ENCODE measurements around the gene PPP1R7.

The PPP1R7 gene

DNA sequence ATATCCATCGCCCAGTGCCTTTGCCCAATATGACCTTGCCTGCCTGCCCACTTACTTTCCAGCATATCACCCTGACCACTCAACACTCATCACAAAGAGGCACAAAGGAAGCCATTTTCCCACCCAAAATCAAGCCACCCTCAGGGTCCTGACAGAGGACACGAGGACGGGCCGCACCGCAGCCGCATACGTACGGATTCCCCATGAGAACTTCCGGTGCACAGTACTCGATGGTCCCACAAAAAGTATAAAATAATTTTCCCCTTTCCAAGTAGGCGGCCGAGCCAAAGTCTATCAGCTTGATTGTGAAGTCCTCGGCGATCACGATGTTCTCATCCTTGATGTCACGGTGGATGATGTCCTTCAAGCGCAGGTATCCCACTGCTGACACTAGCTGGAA, 38.2 kb upstream of the PPP1R7 start:
- TF ChIP-seq NFIC (IDR thresholded peaks at IDR 0.05) (no peak), EP300 (IDR thresholded peaks at IDR 0.05; ENCODE audit: borderline replicate concordance) (no peak)
- TF ChIP-seq, protein P1, sequence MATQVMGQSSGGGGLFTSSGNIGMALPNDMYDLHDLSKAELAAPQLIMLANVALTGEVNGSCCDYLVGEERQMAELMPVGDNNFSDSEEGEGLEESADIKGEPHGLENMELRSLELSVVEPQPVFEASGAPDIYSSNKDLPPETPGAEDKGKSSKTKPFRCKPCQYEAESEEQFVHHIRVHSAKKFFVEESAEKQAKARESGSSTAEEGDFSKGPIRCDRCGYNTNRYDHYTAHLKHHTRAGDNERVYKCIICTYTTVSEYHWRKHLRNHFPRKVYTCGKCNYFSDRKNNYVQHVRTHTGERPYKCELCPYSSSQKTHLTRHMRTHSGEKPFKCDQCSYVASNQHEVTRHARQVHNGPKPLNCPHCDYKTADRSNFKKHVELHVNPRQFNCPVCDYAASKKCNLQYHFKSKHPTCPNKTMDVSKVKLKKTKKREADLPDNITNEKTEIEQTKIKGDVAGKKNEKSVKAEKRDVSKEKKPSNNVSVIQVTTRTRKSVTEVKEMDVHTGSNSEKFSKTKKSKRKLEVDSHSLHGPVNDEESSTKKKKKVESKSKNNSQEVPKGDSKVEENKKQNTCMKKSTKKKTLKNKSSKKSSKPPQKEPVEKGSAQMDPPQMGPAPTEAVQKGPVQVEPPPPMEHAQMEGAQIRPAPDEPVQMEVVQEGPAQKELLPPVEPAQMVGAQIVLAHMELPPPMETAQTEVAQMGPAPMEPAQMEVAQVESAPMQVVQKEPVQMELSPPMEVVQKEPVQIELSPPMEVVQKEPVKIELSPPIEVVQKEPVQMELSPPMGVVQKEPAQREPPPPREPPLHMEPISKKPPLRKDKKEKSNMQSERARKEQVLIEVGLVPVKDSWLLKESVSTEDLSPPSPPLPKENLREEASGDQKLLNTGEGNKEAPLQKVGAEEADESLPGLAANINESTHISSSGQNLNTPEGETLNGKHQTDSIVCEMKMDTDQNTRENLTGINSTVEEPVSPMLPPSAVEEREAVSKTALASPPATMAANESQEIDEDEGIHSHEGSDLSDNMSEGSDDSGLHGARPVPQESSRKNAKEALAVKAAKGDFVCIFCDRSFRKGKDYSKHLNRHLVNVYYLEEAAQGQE (IDR thresholded peaks at IDR 0.05; ENCODE audit: low read depth), result no peak

DNA sequence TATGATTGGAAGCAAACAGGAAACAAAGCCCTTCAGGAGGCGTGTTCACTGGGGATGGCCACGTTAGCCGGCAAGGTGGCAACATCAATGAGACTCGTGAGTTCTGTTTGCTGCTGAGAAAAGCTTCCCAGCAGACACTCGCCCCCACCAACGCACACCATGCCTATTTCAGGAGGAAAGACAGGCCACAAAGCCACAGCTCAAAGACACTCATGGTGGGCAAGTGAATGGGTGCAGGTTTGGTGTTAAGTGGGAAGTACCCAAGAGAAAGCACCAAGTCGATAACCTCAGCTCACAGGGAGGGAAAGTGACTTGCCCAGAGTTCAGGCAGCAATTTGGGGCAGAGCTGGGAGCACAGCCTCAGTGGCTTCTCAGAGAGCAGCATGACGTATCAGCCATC, 37.7 kb upstream of the PPP1R7 start:
- TF ChIP-seq, protein P2, sequence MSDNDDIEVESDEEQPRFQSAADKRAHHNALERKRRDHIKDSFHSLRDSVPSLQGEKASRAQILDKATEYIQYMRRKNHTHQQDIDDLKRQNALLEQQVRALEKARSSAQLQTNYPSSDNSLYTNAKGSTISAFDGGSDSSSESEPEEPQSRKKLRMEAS (IDR thresholded peaks at IDR 0.05), result no peak
- TF ChIP-seq TEAD4 (IDR thresholded peaks at IDR 0.05) (no peak), YY1 (IDR thresholded peaks at IDR 0.05; ENCODE audit: low read depth) (no peak), FOXM1 (IDR thresholded peaks at IDR 0.05; ENCODE audit: borderline replicate concordance, low read depth) (no peak), NFIC (IDR thresholded peaks at IDR 0.05) (no peak), EGR1 (IDR thresholded peaks at IDR 0.05) (no peak), TAF1 (IDR thresholded peaks at IDR 0.05; ENCODE audit: low read depth) (no peak), CREB1 (IDR thresholded peaks at IDR 0.05; ENCODE audit: low read depth) (no peak), CEBPB (IDR thresholded peaks at IDR 0.05) (no peak), EP300 (IDR thresholded peaks at IDR 0.05; ENCODE audit: borderline replicate concordance) (no peak), ZBTB7A (IDR thresholded peaks at IDR 0.05; ENCODE audit: low read depth) (no peak), RAD21 (IDR thresholded peaks at IDR 0.05; ENCODE audit: low read depth) (no peak), TCF12 (IDR thresholded peaks at IDR 0.05; ENCODE audit: low read depth) (no peak)
- TF ChIP-seq, protein P3, sequence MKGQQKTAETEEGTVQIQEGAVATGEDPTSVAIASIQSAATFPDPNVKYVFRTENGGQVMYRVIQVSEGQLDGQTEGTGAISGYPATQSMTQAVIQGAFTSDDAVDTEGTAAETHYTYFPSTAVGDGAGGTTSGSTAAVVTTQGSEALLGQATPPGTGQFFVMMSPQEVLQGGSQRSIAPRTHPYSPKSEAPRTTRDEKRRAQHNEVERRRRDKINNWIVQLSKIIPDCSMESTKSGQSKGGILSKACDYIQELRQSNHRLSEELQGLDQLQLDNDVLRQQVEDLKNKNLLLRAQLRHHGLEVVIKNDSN (IDR thresholded peaks at IDR 0.05), result no peak
- TF ChIP-seq, protein P1 (IDR thresholded peaks at IDR 0.05; ENCODE audit: low read depth), result no peak

DNA sequence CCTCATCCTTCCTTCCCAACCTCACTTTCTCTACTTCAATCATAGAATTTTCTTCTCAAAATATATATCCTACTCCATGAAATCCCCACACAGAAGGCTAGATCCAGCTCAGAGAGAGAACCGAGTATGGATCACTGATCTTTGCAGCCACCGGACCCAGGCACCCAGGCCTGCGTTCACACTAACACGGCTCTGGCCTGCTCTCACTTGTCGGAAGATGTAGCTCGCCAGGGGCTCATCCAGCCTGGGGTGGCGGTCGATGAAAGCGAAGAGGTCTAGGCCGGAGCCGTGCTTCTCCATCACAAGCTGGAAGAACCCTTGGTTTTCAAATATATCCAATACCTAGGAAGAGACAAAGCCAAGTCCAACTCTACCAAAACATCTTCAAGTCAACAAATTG, 35.4 kb upstream of the PPP1R7 start:
- TF ChIP-seq, protein P2 (IDR thresholded peaks at IDR 0.05), result no peak
- no peak for TF ChIP-seq NFIC (IDR thresholded peaks at IDR 0.05)
- no peak for TF ChIP-seq TCF12 (IDR thresholded peaks at IDR 0.05; ENCODE audit: low read depth)
- no peak for TF ChIP-seq FOXM1 (IDR thresholded peaks at IDR 0.05; ENCODE audit: borderline replicate concordance, low read depth)
- no peak for TF ChIP-seq EGR1 (IDR thresholded peaks at IDR 0.05)
- no peak for TF ChIP-seq TAF1 (IDR thresholded peaks at IDR 0.05; ENCODE audit: low read depth)
- TF ChIP-seq YY1 (IDR thresholded peaks at IDR 0.05; ENCODE audit: low read depth), result no peak
- TF ChIP-seq, protein P3 (IDR thresholded peaks at IDR 0.05), result no peak
- no peak for TF ChIP-seq ZBTB7A (IDR thresholded peaks at IDR 0.05; ENCODE audit: low read depth)

DNA sequence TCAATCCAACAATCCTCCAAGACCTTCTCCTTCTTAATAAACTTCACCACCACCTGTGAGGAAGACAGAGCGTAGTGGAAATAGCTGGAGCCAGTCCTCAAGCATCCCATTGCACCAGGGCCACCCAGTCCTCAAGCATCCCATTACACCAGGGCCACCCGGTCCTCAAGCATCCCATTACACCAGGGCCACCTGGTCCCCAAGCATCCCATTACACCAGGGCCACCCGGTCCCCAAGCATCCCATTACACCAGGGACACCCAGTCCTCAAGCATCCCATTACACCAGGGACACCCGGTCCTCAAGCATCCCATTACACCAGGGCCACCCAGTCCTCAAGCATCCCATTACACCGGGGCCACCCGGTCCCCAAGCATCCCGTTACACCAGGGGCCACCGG, 34.9 kb upstream of the PPP1R7 start:
- TF ChIP-seq EP300 (IDR thresholded peaks at IDR 0.05; ENCODE audit: borderline replicate concordance) (no peak), TCF12 (IDR thresholded peaks at IDR 0.05; ENCODE audit: low read depth) (no peak), CREB1 (IDR thresholded peaks at IDR 0.05; ENCODE audit: low read depth) (no peak), YY1 (IDR thresholded peaks at IDR 0.05; ENCODE audit: low read depth) (no peak)
- TF ChIP-seq, protein P2 (IDR thresholded peaks at IDR 0.05), result no peak

DNA sequence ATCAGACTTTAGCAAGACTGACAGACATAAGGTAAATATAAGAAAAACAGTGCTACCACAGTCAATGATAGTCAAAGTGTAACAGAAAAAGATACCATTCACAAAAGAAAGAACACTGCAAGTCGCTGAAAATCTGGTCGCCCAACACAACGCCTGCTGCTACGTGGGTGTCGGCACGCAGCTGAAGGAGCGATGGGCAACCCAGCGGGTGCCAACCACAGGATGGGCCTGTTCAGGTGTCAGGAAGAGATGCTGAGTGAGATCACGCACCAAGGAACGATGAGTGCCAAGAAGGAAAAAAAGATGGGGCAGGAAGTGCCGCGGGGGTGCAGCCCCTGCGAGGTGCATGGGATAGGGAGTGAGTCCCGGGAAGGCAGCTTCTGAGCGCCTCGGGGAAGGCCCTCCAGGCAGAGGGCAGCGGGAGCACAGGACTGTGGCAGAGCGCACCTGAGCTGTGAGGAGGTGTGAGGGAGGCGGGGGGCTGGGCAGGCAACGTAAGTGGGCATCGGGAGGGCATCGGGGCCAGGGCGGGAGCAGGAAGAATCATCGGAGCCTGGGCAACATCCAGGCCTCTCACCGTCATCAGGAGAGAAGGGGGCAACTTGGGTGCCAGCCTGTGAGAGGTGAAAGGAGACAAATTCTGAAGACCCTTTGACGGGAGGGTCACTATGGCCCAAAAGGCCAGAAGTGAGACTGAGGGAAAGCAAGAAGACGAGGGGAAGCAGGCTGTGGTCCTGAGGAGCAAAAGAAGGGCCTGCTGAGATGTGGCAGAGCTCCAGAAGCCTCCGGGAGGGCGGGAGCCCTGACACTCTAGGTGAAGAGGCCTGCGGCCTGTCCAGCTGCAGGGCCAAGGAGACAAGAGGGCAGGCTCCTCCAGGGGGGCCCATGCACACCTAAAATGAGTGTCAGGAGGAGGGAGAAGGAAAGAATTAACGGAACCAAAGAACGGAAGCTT, 33.4 kb upstream of the PPP1R7 start:
- TF ChIP-seq CEBPB (IDR thresholded peaks at IDR 0.05) (no peak), TCF12 (IDR thresholded peaks at IDR 0.05; ENCODE audit: low read depth) (no peak), YY1 (IDR thresholded peaks at IDR 0.05; ENCODE audit: low read depth) (no peak), TAF1 (IDR thresholded peaks at IDR 0.05; ENCODE audit: low read depth) (no peak), FOXM1 (IDR thresholded peaks at IDR 0.05; ENCODE audit: borderline replicate concordance, low read depth) (no peak), EGR1 (IDR thresholded peaks at IDR 0.05) (no peak), ZBTB7A (IDR thresholded peaks at IDR 0.05; ENCODE audit: low read depth) (no peak), RAD21 (IDR thresholded peaks at IDR 0.05; ENCODE audit: low read depth) (no peak)
- TF ChIP-seq, protein P3 (IDR thresholded peaks at IDR 0.05), result no peak
- TF ChIP-seq, protein P2 (IDR thresholded peaks at IDR 0.05), result no peak

All from Ishikawa (cell line).